Ishikawa (cell line): ENCODE measurements around the gene PHF24.

Experiments
- CEBPB ChIP-seq: IDR thresholded peaks from 2 replicates; pipeline ENCODE4 v1.6.1; 2012
- CREB1 ChIP-seq: IDR thresholded peaks from 2 replicates; pipeline ENCODE4 v1.6.1; 2012; ENCODE audit warnings: low read depth
- EGR1 ChIP-seq: IDR thresholded peaks from 2 replicates; pipeline ENCODE4 v1.6.1; 2012
- EP300 ChIP-seq: IDR thresholded peaks from 2 replicates; pipeline ENCODE4 v1.6.1; 2012; ENCODE audit warnings: borderline replicate concordance
- FOXM1 ChIP-seq: IDR thresholded peaks from 2 replicates; pipeline ENCODE4 v1.6.1; 2012; ENCODE audit warnings: low read depth, borderline replicate concordance
- MAX ChIP-seq: IDR thresholded peaks from 2 replicates; pipeline ENCODE4 v1.6.1; 2012
- NFIC ChIP-seq: IDR thresholded peaks from 2 replicates; pipeline ENCODE4 v1.6.1; 2012
- RAD21 ChIP-seq: IDR thresholded peaks from 2 replicates; pipeline ENCODE4 v1.6.1; 2012; ENCODE audit warnings: low read depth
- REST ChIP-seq: IDR thresholded peaks from 2 replicates; pipeline ENCODE4 v1.6.1; 2012; ENCODE audit warnings: low read depth, mild to moderate bottlenecking
- TAF1 ChIP-seq: IDR thresholded peaks from 2 replicates; pipeline ENCODE4 v1.6.1; 2012; ENCODE audit warnings: low read depth, mild to moderate bottlenecking
- TCF12 ChIP-seq: IDR thresholded peaks from 2 replicates; pipeline ENCODE4 v1.6.1; 2012; ENCODE audit warnings: low read depth
- TEAD4 ChIP-seq: IDR thresholded peaks from 2 replicates; pipeline ENCODE4 v1.6.1; 2012
- USF1 ChIP-seq: IDR thresholded peaks from 2 replicates; pipeline ENCODE4 v1.6.1; 2012
- YY1 ChIP-seq: IDR thresholded peaks from 2 replicates; pipeline ENCODE4 v1.6.1; 2012; ENCODE audit warnings: low read depth
- ZBTB7A ChIP-seq: IDR thresholded peaks from 2 replicates; pipeline ENCODE4 v1.6.1; 2012; ENCODE audit warnings: low read depth

Gene PHF24

GRCh38 chr9:34983209-34983608, 25.1 kb downstream of the PHF24 start:
- TF ChIP-seq CREB1 (no peak), EP300 (no peak), NFIC (no peak), EGR1 (no peak)

- no peak for TF ChIP-seq CREB1
- peak; percentile 91 for TF ChIP-seq REST
These were observed 26.0 kb downstream of the PHF24 start for GRCh38 chr9:34984049-34984448.

GRCh38 chr9:34985311-34985899, 27.3 kb downstream of the PHF24 start:
- TF ChIP-seq RAD21 (peak; percentile 69), CEBPB (no peak), USF1 (no peak), TEAD4 (no peak)

- no peak for TF ChIP-seq TEAD4
- TF ChIP-seq TCF12 = no peak
- no peak for TF ChIP-seq EP300
- TF ChIP-seq NFIC = no peak
- TF ChIP-seq EGR1 = no peak
- TF ChIP-seq RAD21 = no peak
- no peak for TF ChIP-seq USF1
These were observed 28.5 kb downstream of the PHF24 start for GRCh38 chr9:34986540-34987047.

- no peak for TF ChIP-seq EGR1
- TF ChIP-seq USF1 = peak; percentile 55; the same call in 1 of the 2 replicates
These were observed 29.2 kb downstream of the PHF24 start for GRCh38 chr9:34987160-34987901.

- TF ChIP-seq TEAD4 (no peak), USF1 (no peak), REST (no peak), TAF1 (no peak), ZBTB7A (no peak), FOXM1 (no peak), YY1 (no peak), MAX (no peak), EGR1 (no peak), CREB1 (no peak), RAD21 (no peak), TCF12 (no peak)
These were observed 30.3 kb downstream of the PHF24 start for GRCh38 chr9:34988218-34989002.
